ENCODE measurements around the gene NEK6. TPM values are rescaled to one million over a fixed set of nuclear protein-coding genes. Genes with fewer than 3 reads are reported as not detected.

NEK6 gene
- total and polyA plus RNA-seq, 10 of the 15 experiments (the other 5 are each of a cell fraction or from before 2014, with no cell fraction given) = 31.3 to 161 (median 89.2) TPM

DNA sequence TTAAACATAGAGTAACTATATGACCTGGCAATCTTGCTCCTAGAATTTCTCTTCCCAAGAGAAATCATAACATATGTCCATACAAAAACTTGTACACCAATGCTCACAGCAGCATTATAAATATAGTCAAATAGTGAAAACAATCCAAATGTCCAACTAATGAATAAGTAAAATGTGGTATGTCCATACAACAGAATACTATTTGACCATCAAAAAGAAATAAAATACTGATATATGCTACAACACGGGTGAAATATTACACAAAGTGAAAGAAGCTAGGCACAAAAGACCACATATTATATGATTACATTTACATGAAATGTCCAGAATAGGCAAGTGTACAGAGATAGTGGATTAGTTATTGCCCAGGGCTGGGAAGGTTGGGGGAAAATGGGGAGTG lies 116.1 kb downstream of the NEK6 start (continued):
- TF ChIP-seq NFYB (IDR thresholded peaks at IDR 0.05; ENCODE audit: insufficient read depth, low read depth, low read length) = no peak
- TF ChIP-seq MYC (IDR thresholded peaks at IDR 0.05; ENCODE audit: insufficient read depth, insufficient read length, insufficient replicate concordance, low read length, severe bottlenecking) = no peak
- no peak for TF ChIP-seq HDAC2 (IDR thresholded peaks at IDR 0.05)
- TF ChIP-seq DPF2 (IDR thresholded peaks at IDR 0.05) = no peak
- TF ChIP-seq EZH2 (IDR thresholded peaks at IDR 0.05; ENCODE audit: borderline replicate concordance, control insufficient read depth, low read depth, low read length) = no peak
- TF ChIP-seq, protein P1, sequence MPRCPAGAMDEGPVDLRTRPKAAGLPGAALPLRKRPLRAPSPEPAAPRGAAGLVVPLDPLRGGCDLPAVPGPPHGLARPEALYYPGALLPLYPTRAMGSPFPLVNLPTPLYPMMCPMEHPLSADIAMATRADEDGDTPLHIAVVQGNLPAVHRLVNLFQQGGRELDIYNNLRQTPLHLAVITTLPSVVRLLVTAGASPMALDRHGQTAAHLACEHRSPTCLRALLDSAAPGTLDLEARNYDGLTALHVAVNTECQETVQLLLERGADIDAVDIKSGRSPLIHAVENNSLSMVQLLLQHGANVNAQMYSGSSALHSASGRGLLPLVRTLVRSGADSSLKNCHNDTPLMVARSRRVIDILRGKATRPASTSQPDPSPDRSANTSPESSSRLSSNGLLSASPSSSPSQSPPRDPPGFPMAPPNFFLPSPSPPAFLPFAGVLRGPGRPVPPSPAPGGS (IDR thresholded peaks at IDR 0.05; ENCODE audit: borderline replicate concordance, insufficient read depth, low read depth, low read length, poor library complexity, severe bottlenecking) = no peak
- no peak for TF ChIP-seq RCOR1 (conservative IDR thresholded peaks at IDR 0.05; ENCODE audit: low read depth, low read length)
- TF ChIP-seq IRF4 (IDR thresholded peaks at IDR 0.05; ENCODE audit: low read depth, low read length) = no peak

DNA sequence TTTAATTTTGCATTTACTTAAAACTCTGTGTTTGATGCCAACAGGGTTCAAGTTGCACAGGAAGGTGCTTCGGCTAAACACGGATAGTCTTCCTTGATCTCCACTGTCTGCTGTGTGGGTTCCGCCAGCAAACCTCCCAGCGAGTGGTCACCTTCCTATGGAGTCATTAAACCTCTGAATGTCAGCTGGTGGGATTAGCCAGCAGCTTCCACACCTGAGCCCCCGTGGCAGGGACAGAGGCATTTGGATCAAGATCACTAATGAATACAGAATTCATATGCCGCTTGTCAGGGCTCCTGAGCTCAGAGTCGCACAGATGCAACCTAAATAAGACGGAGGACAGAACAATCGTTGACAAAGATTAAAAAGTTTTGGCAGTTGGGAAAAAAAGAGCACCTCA lies 118.0 kb downstream of the NEK6 start:
- no peak overlapping the region for H2AFZ ChIP-seq (ENCODE audit: control insufficient read depth, low read depth, low read length)
- DNase-seq (ENCODE audit: low read depth, low spot score) = no peak
- no TSS peak for BruUV-seq (replicated peaks)
- no peak overlapping the region for H3K4me2 ChIP-seq (ENCODE audit: control insufficient read depth, insufficient read depth)
- no peak for ATAC-seq
- H3K27me3 ChIP-seq (replicated peaks in 1 of 2; ENCODE audit: control insufficient read depth in 2 of 2, insufficient read depth in 2 of 2, low read length in 1 of 2) = no peaks in the 10 kb centered on the region
- peaks cover 2% of the 10 kb centered on the region for H3K79me2 ChIP-seq (ENCODE audit: control insufficient read depth, insufficient read depth, low read length)
- H3K4me1 ChIP-seq (ENCODE audit: control insufficient read depth, insufficient read depth, low read length) = no peaks in the 10 kb centered on the region
- intact Hi-C loops (cut with micrococcal nuclease; ENCODE audit: unreplicated experiment) = no loop called here
- no peak overlapping the region for H3K27ac ChIP-seq (ENCODE audit: control insufficient read depth, insufficient read depth)
- H4K20me1 ChIP-seq (ENCODE audit: control insufficient read depth, insufficient read depth) = no peaks in the 10 kb centered on the region
- H3K4me3 ChIP-seq = no peak overlapping the region
- no peak overlapping the region for H3K9ac ChIP-seq (ENCODE audit: control insufficient read depth, insufficient read depth, low read length)
- FAIRE-seq = no peak
- TF ChIP-seq STAT3 (IDR thresholded peaks at IDR 0.05; ENCODE audit: low read depth, low read length) (no peak), BACH1 (IDR thresholded peaks at IDR 0.05; ENCODE audit: borderline replicate concordance) (no peak), POLR2A (IDR thresholded peaks at IDR 0.05; ENCODE audit: low read depth, low read length) (no peak), SMARCA5 (IDR thresholded peaks at IDR 0.05) (no peak), RFX5 (IDR thresholded peaks at IDR 0.05; ENCODE audit: low read depth, low read length) (no peak), ATF7 (IDR thresholded peaks at IDR 0.05; ENCODE audit: low read depth) (no peak), EZH2 (IDR thresholded peaks at IDR 0.05; ENCODE audit: borderline replicate concordance, control insufficient read depth, low read depth, low read length) (no peak), SIX5 (IDR thresholded peaks at IDR 0.05; ENCODE audit: low read depth, low read length, severe bottlenecking) (no peak)
- TF ChIP-seq, protein P2, sequence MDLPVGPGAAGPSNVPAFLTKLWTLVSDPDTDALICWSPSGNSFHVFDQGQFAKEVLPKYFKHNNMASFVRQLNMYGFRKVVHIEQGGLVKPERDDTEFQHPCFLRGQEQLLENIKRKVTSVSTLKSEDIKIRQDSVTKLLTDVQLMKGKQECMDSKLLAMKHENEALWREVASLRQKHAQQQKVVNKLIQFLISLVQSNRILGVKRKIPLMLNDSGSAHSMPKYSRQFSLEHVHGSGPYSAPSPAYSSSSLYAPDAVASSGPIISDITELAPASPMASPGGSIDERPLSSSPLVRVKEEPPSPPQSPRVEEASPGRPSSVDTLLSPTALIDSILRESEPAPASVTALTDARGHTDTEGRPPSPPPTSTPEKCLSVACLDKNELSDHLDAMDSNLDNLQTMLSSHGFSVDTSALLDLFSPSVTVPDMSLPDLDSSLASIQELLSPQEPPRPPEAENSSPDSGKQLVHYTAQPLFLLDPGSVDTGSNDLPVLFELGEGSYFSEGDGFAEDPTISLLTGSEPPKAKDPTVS (IDR thresholded peaks at IDR 0.05; ENCODE audit: low read depth, low read length) = no peak
- TF ChIP-seq, protein P3, sequence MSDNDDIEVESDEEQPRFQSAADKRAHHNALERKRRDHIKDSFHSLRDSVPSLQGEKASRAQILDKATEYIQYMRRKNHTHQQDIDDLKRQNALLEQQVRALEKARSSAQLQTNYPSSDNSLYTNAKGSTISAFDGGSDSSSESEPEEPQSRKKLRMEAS (IDR thresholded peaks at IDR 0.05; ENCODE audit: low read depth, low read length) = no peak
- no peaks in the 10 kb centered on the region; the same call in 2 of the 3 replicates for H3K9me3 ChIP-seq (replicated peaks; ENCODE audit: control insufficient read depth, insufficient read depth, low read length)
- SMC1A ChIA-PET (ENCODE audit: uncharacterized antibody, unreplicated experiment) = interaction anchor here (1.1 to 1.3 kb wide), 2 partner anchors 14 to 23 kb away, joined by 3 to 4 read pairs; no protein-coding TSS in a partner anchor
- in situ Hi-C loops (cut with MboI) = no loop called here
- peaks cover 6 to 15% of the 10 kb centered on the region in 2 experiments; a peak in 3 of 4 replicates for H3K36me3 ChIP-seq (ENCODE audit: control insufficient read depth in 2 of 2, insufficient read depth in 2 of 2, low read length in 1 of 2)
- RAD21 ChIA-PET (ENCODE audit: unreplicated experiment) = interaction anchor here (1.0 kb wide), 1 partner anchor 15 kb away, joined by 3 read pairs; no protein-coding TSS in a partner anchor
- CTCF ChIA-PET = interaction anchor here (0.9 to 2.1 kb wide), 5 partner anchors 9 to 383 kb away, joined by 3 to 6 read pairs (median 3); no protein-coding TSS in a partner anchor
- WGBS (ENCODE audit: insufficient coverage, insufficient replicate concordance, low lambda C conversion rate, missing lambda C conversion rate) = 98% methylated on average over 9 of the region's 9 CpGs
- POLR2A ChIA-PET = interaction anchor here (0.5 kb wide), 1 partner anchor 272 kb away, joined by 7 read pairs; no protein-coding TSS in a partner anchor

All from GM12878 (cell line).